Measurements from ENCODE around the gene CCL21.

DNA sequence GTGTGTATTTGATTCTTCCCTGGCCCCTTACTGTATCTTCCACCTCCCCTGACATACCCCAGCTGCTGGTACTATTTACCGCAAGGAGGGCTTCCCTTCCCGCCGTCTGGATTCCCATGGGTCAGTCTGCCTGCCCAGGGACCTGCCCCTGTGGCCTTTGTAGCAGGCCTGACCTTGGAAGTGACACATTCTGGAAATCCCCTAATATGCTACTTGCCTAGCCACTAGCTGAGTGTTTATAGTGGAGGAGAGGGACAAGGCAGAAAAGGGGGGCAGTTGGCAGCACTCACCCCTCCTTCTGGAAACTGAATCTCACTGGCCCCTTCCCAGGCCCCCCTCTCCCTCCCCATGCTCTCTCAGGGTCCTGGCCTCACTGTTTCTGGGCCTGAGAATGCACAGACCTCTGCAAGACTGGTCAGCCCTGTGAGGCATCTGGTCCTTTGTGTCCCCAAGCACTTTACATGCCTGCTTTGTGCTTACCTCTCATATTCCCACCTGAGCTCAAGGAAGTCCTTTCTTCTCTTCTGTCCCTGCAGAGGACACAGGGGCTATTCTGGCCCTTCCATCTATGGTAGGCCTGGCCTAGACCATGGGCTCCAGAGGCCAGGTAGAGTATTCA, 8.2 kb upstream of the CCL21 start:
- TF ChIP-seq, protein P1, sequence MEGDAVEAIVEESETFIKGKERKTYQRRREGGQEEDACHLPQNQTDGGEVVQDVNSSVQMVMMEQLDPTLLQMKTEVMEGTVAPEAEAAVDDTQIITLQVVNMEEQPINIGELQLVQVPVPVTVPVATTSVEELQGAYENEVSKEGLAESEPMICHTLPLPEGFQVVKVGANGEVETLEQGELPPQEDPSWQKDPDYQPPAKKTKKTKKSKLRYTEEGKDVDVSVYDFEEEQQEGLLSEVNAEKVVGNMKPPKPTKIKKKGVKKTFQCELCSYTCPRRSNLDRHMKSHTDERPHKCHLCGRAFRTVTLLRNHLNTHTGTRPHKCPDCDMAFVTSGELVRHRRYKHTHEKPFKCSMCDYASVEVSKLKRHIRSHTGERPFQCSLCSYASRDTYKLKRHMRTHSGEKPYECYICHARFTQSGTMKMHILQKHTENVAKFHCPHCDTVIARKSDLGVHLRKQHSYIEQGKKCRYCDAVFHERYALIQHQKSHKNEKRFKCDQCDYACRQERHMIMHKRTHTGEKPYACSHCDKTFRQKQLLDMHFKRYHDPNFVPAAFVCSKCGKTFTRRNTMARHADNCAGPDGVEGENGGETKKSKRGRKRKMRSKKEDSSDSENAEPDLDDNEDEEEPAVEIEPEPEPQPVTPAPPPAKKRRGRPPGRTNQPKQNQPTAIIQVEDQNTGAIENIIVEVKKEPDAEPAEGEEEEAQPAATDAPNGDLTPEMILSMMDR (CRISPR knock-in tag; IDR thresholded peaks at IDR 0.05), result no peak
- TF ChIP-seq ATF3 (CRISPR knock-in tag; IDR thresholded peaks at IDR 0.05) (no peak), ZNF18 (CRISPR knock-in tag; IDR thresholded peaks at IDR 0.05; ENCODE audit: insufficient replicate concordance) (no peak), POLR2A (IDR thresholded peaks at IDR 0.05; ENCODE audit: insufficient read depth in 1 of 2, low read depth in 2 of 2, low read length in 2 of 2) (no peak), KLF16 (CRISPR knock-in tag; IDR thresholded peaks at IDR 0.05) (no peak), SALL2 (CRISPR knock-in tag; IDR thresholded peaks at IDR 0.05) (no peak), ZNF253 (CRISPR knock-in tag; IDR thresholded peaks at IDR 0.05; ENCODE audit: borderline replicate concordance) (no peak), SMC3 (IDR thresholded peaks at IDR 0.05; ENCODE audit: low read length) (no peak), POLR2AphosphoS5 (IDR thresholded peaks at IDR 0.05; ENCODE audit: low read depth, low read length) (no peak), ZFP36 (IDR thresholded peaks at IDR 0.05; ENCODE audit: borderline replicate concordance, low read depth, low read length, partially characterized antibody) (no peak), EP300 (IDR thresholded peaks at IDR 0.05; ENCODE audit: low read depth in 2 of 2, low read length in 2 of 2) (no peak), EP300 (CRISPR knock-in tag; IDR thresholded peaks at IDR 0.05; ENCODE audit: borderline replicate concordance) (no peak), RXRB (CRISPR knock-in tag; IDR thresholded peaks at IDR 0.05; ENCODE audit: borderline replicate concordance) (no peak)
